ENCODE results near the gene PCNX2. TPM values are rescaled to one million over a fixed set of nuclear protein-coding genes. Genes with fewer than 3 reads are reported as not detected.

Gene PCNX2
- total and polyA plus RNA-seq, 2 donors (not counting 3 experiments of a cell fraction or from before 2014, with no cell fraction given): 6.6 to 11.0 TPM

GRCh38 chr1:232998646-232999045 is 296.9 kb downstream of the PCNX2 start:
- H4K20me1 ChIP-seq (replicated peaks; ENCODE audit: control insufficient read depth, extremely low read depth, insufficient read depth, low read length): no peaks in the 10 kb centered on the region
- POLR2A ChIA-PET: no interaction called here
- no TSS peak for BruUV-seq (replicated peaks)

More at GRCh38 chr1:232998646-232999045, 296.9 kb downstream of the PCNX2 start:
- no peak overlapping the region for H3K9ac ChIP-seq (replicated peaks; ENCODE audit: extremely low read depth, insufficient read depth, low read length)
- H3K9me3 ChIP-seq (replicated peaks; ENCODE audit: control insufficient read depth, insufficient read depth, low read length): no peaks in the 10 kb centered on the region
- H3K36me3 ChIP-seq (ENCODE audit: control insufficient read depth in 2 of 2, extremely low read depth in 1 of 2, insufficient read depth in 2 of 2, low read length in 2 of 2): no peaks in the 10 kb centered on the region
- no peaks in the 10 kb centered on the region for H3K27me3 ChIP-seq (ENCODE audit: control insufficient read depth in 2 of 2, insufficient read depth in 2 of 2, low read length in 2 of 2)
- H3K27ac ChIP-seq (ENCODE audit: insufficient read depth, low read depth, low read length): no peak overlapping the region
- H3K4me2 ChIP-seq (ENCODE audit: insufficient read depth, low read length): no peak overlapping the region
- H3K4me1 ChIP-seq (ENCODE audit: control insufficient read depth, extremely low read depth, insufficient read depth, low read length): no peaks in the 10 kb centered on the region
- CTCF ChIA-PET: no interaction called here
- no peak overlapping the region for H3K4me3 ChIP-seq (replicated peaks in 1 of 3; ENCODE audit: insufficient read depth in 1 of 3, low read depth in 1 of 3, low read length in 3 of 3)
- TF ChIP-seq JUN (IDR thresholded peaks at IDR 0.05; ENCODE audit: borderline replicate concordance, insufficient read depth, insufficient read length, low read depth) (no peak), MAX (IDR thresholded peaks at IDR 0.05; ENCODE audit: insufficient read depth, insufficient read length) (no peak), FOS (IDR thresholded peaks at IDR 0.05; ENCODE audit: borderline replicate concordance, insufficient read depth, low read length) (no peak), GATA2 (IDR thresholded peaks at IDR 0.05; ENCODE audit: insufficient read depth, insufficient read length, low read depth, low read length) (no peak), POLR2AphosphoS5 (IDR thresholded peaks at IDR 0.05; ENCODE audit: insufficient read depth, low read depth, low read length) (no peak), CTCF (IDR thresholded peaks at IDR 0.05; ENCODE audit: extremely low read depth in 1 of 2, insufficient read depth in 1 of 2, low read depth in 1 of 2, low read length in 2 of 2) (no peak), POLR2A (IDR thresholded peaks at IDR 0.05; ENCODE audit: low read depth, low read length) (no peak), EZH2 (IDR thresholded peaks at IDR 0.05; ENCODE audit: borderline replicate concordance, low read depth, low read length, severe bottlenecking) (no peak), MYC (IDR thresholded peaks at IDR 0.05; ENCODE audit: low read depth, low read length) (no peak)
- no peaks in the 10 kb centered on the region for H3K9me1 ChIP-seq (replicated peaks; ENCODE audit: control insufficient read depth, extremely low read depth, insufficient read depth, low read length)
- DNase-seq (ENCODE audit: low read depth, low spot score): no peak
- intact Hi-C loops (cut with micrococcal nuclease) (no loop called here), dilution Hi-C loops (cut with MboI; ENCODE audit: extremely low pct_ligation_motif_present, low sequenced_read_pairs) (no loop called here)
- FAIRE-seq: no peak
- no peak overlapping the region for H2AFZ ChIP-seq (ENCODE audit: low read depth, low read length)
- H3K79me2 ChIP-seq (ENCODE audit: control insufficient read depth, insufficient read depth, low read length): no peaks in the 10 kb centered on the region
